ENCODE data around the gene ABHD8. TPM values are rescaled to one million over a fixed set of nuclear protein-coding genes. Genes with fewer than 3 reads are reported as not detected.

Gene ABHD8
- total and polyA plus RNA-seq, 2 of the 13 experiments (the other 11 are each of a cell fraction or from before 2014, with no cell fraction given): 6.3 to 7.2 TPM

DNA sequence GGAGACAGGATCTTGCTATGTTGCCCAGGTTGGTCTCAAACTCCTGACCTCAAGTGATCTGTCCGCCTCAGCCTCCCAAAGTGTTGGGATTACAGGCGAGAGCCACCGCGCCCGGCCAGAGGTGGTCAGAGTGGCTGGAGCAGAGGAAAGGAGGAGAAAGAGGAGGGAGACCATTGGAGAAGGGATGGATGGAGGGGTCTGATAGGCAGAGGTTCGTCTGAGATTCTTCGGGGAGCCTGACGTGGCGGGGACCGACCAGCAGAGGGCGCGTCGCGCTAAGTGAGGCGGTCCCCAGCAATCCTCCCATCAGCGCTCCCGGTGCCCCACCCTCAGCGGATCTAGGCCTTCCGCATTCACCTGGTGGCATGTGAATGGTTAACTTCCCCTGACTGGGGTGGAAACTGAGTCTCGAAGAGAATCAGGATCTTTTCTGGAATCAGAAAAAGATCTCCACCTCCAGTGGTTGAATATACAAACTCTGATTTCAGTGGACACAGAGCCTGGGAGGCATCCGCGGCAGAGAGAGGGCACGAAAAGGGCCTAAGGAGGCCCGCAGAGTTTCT lies 43.0 kb upstream of the ABHD8 start (continued):
- no peak for TF ChIP-seq ZBTB40 (IDR thresholded peaks at IDR 0.05)
- TF ChIP-seq ZBTB40 (CRISPR knock-in tag; IDR thresholded peaks at IDR 0.05): peak; percentile 39; the same call in 1 of the 2 replicates
- TF ChIP-seq ZNF639 (CRISPR knock-in tag; conservative IDR thresholded peaks at IDR 0.05): no peak
- TF ChIP-seq ZFP36L2 (CRISPR knock-in tag; IDR thresholded peaks at IDR 0.05): no peak
- TF ChIP-seq CBX2 (IDR thresholded peaks at IDR 0.05; ENCODE audit: low read depth, low read length): no peak
- no peak for TF ChIP-seq CBX2 (CRISPR knock-in tag; IDR thresholded peaks at IDR 0.05; ENCODE audit: low read depth)
- TF ChIP-seq ZNF772 (CRISPR knock-in tag; IDR thresholded peaks at IDR 0.05): no peak
- no peak for TF ChIP-seq ZNF883 (CRISPR knock-in tag; IDR thresholded peaks at IDR 0.05; ENCODE audit: not compliant biosample characterization)
- no peak for TF ChIP-seq TBP (CRISPR knock-in tag; IDR thresholded peaks at IDR 0.05)
- no peak for TF ChIP-seq BATF2 (CRISPR knock-in tag; IDR thresholded peaks at IDR 0.05)
- TF ChIP-seq ZBTB14 (CRISPR knock-in tag; IDR thresholded peaks at IDR 0.05): no peak
- TF ChIP-seq, protein P1, sequence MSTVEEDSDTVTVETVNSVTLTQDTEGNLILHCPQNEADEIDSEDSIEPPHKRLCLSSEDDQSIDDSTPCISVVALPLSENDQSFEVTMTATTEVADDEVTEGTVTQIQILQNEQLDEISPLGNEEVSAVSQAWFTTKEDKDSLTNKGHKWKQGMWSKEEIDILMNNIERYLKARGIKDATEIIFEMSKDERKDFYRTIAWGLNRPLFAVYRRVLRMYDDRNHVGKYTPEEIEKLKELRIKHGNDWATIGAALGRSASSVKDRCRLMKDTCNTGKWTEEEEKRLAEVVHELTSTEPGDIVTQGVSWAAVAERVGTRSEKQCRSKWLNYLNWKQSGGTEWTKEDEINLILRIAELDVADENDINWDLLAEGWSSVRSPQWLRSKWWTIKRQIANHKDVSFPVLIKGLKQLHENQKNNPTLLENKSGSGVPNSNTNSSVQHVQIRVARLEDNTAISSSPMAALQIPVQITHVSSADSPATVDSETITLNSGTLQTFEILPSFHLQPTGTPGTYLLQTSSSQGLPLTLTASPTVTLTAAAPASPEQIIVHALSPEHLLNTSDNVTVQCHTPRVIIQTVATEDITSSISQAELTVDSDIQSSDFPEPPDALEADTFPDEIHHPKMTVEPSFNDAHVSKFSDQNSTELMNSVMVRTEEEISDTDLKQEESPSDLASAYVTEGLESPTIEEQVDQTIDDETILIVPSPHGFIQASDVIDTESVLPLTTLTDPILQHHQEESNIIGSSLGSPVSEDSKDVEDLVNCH (CRISPR knock-in tag; IDR thresholded peaks at IDR 0.05): no peak
